Measurements from ENCODE around the gene TMCO4.
"Not testable (repeated sequence)": the region's sequence is repeated elsewhere in the genome, so short reads cannot be mapped to it uniquely, and the experiment has no call there.

The TMCO4 gene

DNA sequence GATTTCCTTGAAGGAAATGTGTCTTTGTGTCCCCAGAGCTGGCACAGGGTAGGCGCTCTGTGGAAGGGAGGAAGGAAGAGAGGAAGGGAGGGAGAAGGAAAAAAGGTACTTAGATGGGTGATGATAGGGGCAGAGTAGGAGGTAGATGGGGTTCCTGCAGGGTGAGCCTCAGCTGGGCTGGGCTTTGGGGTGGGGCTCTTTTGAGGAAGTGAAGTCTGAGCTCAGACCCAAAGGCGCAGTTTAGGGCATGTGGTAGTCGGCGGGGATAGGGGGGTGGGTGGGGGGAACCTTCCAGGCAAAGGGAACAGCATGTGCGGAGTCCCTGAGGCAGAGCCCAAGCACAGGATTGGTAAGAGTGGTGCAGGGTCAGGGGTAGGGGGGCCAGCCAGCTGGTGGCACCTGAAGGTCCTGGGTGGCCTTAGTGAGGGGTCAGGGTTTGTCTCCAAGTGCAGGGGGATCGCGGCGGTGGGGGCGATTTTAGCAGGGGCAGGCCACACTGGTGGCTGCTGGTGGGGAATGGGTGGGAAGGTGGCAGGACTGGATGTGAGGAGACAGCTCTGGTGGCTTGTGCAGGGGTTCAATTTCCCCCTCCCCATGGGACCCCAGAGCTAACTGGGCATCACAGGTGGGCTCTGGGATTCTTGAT, 143.5 kb downstream of the TMCO4 start:
- no peak for DNase-seq (ENCODE audit: low read depth in 2 of 2)

DNA sequence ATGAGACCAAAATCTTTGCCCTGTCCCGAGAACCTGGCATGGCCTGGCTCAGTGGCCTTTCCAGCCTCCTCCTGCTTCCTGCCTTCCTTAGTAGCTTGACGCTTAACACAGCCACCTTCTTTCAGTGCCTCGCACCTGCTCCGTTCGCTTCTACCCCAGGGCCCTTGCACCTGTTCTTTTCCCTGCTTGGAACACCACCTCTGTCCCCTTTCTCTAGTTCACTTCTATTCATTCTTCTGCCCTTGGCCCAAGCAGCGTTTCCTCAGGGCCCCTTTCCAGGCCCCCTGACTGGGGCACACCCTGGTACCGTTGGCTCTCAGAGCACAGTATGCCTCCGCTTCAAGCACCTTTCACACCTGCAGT, 144.0 kb downstream of the TMCO4 start:
- DNase-seq (ENCODE audit: low read depth in 2 of 2): no peak

- DNase-seq (ENCODE audit: low read depth in 2 of 2): no peak
These were observed 144.6 kb downstream of the TMCO4 start for GRCh38 chr1:19654886-19655717.

DNA sequence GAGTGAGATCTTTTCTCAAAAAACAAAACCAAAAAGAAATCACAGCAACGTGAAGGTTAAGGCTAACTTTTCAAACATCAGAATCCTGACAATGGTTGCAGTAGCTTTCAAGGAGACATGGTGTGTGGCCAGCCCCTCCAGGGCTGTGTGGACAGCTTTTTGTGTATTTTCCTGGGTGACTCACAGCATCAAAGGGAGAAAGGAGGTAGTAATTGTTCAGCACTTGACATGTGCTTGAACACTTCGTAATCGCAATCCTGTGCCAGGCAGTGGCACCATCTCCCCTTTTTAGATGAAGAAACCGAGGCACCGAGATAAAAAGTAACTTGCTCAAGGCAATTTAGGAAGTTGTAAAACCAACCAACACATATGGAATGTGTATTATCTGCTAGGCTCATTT, 145.3 kb downstream of the TMCO4 start:
- DNase-seq (ENCODE audit: low read depth in 2 of 2): no peak

- no peak for DNase-seq (ENCODE audit: low read depth in 2 of 2)
These were observed 148.5 kb downstream of the TMCO4 start for GRCh38 chr1:19651141-19651737.

- no peak for DNase-seq (ENCODE audit: low read depth in 2 of 2)
These were observed 149.1 kb downstream of the TMCO4 start for GRCh38 chr1:19650416-19651140.

DNA sequence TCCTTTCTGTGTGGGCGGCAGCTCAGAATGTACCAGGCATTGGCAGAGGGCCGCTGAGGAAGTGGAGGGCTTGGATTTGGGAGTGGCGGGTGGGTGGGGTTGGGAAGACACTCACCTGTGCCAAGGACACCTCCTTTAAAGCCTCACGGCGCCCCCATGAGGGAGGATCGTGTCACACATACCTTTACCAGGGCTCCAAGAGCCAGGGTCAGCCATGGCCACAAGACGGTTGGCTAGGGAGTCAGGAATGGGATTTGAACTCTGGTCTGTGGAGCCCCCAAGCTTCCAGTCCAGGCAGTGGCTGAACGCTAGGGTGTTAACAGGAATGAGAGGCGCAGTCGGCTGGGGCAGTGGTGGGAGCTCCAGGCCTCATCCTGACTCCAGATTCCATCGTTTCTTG, 151.0 kb downstream of the TMCO4 start:
- DNase-seq (ENCODE audit: low read depth in 2 of 2): no peak

- DNase-seq (ENCODE audit: low read depth in 2 of 2): no peak
These were observed 151.5 kb downstream of the TMCO4 start for GRCh38 chr1:19648239-19648638.

- no peak for DNase-seq (ENCODE audit: low read depth in 2 of 2)
These were observed 152.1 kb downstream of the TMCO4 start for GRCh38 chr1:19647643-19648042.

- DNase-seq (ENCODE audit: low read depth in 2 of 2): no peak
These were observed 153.1 kb downstream of the TMCO4 start for GRCh38 chr1:19646377-19647319.

GRCh38 chr1:19645411-19646251, 154.1 kb downstream of the TMCO4 start:
- no peak for DNase-seq (ENCODE audit: low read depth in 2 of 2)

- no peak for DNase-seq (ENCODE audit: low read depth in 2 of 2)
These were observed 154.9 kb downstream of the TMCO4 start for GRCh38 chr1:19644681-19645410.

GRCh38 chr1:19644395-19644680, 155.4 kb downstream of the TMCO4 start:
- DNase-seq (ENCODE audit: low read depth in 2 of 2): no peak

DNA sequence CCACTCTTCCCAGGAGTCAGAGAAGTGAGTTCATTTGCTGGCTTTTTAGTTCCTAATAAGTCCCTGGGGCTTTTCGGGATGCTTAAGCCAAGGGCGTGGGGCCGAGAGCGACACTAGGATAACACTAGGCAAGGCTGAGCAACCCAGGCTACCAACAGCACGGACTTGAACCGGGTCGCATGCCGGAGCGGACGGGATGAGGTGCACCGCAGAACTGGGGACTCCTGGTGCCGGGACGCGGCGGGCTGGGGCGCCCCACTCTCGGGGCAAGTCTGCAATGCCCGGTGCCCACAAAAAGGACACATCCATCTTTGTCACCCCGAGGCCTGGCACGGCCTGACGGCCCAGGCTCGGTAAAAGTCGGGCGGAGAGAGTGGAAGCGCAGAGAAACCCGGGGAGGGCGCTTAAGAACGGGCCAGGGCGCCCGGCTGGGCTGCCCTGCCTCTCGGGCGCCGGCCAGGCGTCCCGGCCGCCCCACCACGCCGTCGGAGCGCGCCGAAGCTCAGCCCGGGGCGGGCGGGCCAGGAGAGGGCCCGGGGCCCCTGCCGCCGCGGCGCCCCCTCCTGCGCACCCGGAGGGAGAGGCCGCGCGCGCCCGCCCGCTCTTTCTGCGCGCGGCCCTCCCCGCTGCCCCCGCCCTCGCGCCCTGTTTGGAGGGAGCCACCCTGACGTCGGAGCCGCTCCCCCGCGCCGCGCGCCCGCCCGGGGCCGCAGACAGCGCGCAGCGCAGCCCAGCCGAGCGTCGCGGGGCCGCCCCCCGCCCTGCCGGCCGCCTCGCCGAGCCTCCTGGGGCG, 155.9 kb downstream of the TMCO4 start, which contains the start of gene NBL1:
Gene NBL1, plus strand, starts transcription at position 710 of the 793 bp plus-strand sequence. CDS start 10,720 bp downstream, outside the sequence.
- DNase-seq (ENCODE audit: low read depth in 2 of 2): no peak

GRCh38 chr1:19643121-19643520, 156.6 kb downstream of the TMCO4 start:
- DNase-seq (ENCODE audit: low read depth in 2 of 2): no peak

GRCh38 chr1:19640363-19641316, 159.1 kb downstream of the TMCO4 start:
- DNase-seq (ENCODE audit: low read depth in 2 of 2): no peak

DNA sequence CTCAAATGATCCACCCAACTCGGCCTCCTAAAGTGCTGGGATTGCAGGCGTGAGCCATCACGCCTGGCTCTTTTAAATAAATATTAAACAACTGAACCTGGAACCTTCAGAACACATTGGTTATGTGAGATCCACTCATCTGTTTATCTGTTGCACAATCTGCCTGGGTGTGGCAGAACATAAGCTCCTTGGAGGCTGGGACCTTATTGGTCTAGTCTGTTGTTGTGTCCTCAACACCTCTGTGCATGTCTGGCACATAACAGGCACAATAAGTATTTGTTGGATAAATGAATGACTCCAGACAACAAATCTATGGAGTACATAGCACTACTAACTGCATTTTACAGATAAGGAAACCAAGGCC, 159.7 kb downstream of the TMCO4 start:
- DNase-seq (ENCODE audit: low read depth in 2 of 2): no peak

- not testable (repeated sequence) for DNase-seq (ENCODE audit: low read depth in 2 of 2)
These were observed 160.5 kb downstream of the TMCO4 start for GRCh38 chr1:19639228-19639627.

All from stimulated activated CD4-positive, alpha-beta T cell treated with anti-CD3 and anti-CD28 coated beads, Interleukin-12 subunit alpha, Interleukin-12 subunit beta, amount 100 ng/mL, for 24 hours (primary cell).